A549 (cell line): ENCODE data around the gene CAMK1. TPM values are rescaled to one million over a fixed set of nuclear protein-coding genes. Genes with fewer than 3 reads are reported as not detected.

Experiments used
- ATAC-seq, 2 experiments: fragments of 200-7000 bp in 1 of 2; fragments of >200 bp in 1 of 2; cut with Nextera tagmentation in 1 of 2; cut with Tn5 transposase in 1 of 2; 3 replicates each; pipeline versions ENCODE4 v1.8.0 to v1.9.1; 2018 to 2020; ENCODE audit warnings: mild to moderate bottlenecking in 1 of 2, moderate library complexity in 1 of 2
- CTCF ChIA-PET: fragments of 300-600 bp; sonication (Branson Sonifier 250); formaldehyde crosslinking; extraction: SDS; loops from one replicate; lab custom pipeline; 2021; ENCODE audit warnings: antibody characterized with exemption, inconsistent platforms; lab: Yijun Ruan, JAX
- POLR2A ChIA-PET: fragments of 350-600 bp; formaldehyde crosslinking; extraction: SDS; loops from one replicate; lab custom pipeline; 2021; ENCODE audit warnings: antibody characterized with exemption, inconsistent platforms; lab: Yijun Ruan, JAX
- DNase-seq, 2 experiments: peaks; one replicate each; pipeline versions ENCODE4 v3.0.0 to v3.0.0-alpha.2; 2011 to 2016; ENCODE audit warnings: low read depth in 1 of 2, low spot score in 1 of 2
- FAIRE-seq: peaks from 2 replicates; lab custom pipeline; 2011; peaks lifted over from hg19 to GRCh38; lab: Jason Lieb, UNC
- H3K27ac ChIP-seq, 2 experiments: fragments of >200 bp; sonication (Bioruptor Twin); formaldehyde crosslinking; 3 replicates each; pipeline ENCODE4 v1.5.1; 2016 to 2017
- H3K4me1 ChIP-seq: fragments of >200 bp; sonication (Bioruptor Twin); formaldehyde crosslinking; 3 replicates; pipeline ENCODE4 v1.6.1; 2016
- H3K4me2 ChIP-seq: fragments of >200 bp; sonication (Bioruptor Twin); formaldehyde crosslinking; 3 replicates; pipeline ENCODE4 v1.6.1; 2016
- H3K4me3 ChIP-seq: fragments of >200 bp; sonication (Bioruptor Twin); formaldehyde crosslinking; 3 replicates; pipeline ENCODE4 v1.5.1; 2016
- H3K9me3 ChIP-seq: fragments of >200 bp; sonication (Bioruptor Twin); formaldehyde crosslinking; 3 replicates; pipeline ENCODE4 v1.6.1; 2016
- BCL3 ChIP-seq: fragments of >200 bp; sonication (Bioruptor Twin); formaldehyde crosslinking; IDR thresholded peaks from 3 replicates; pipeline ENCODE4 v1.6.1; 2016
- CBX2 ChIP-seq: fragments of 200-600 bp; sonication (generic); IDR thresholded peaks from 2 replicates; pipeline ENCODE4 v1.6.1; 2016; ENCODE audit warnings: low read depth, mild to moderate bottlenecking, borderline replicate concordance
- CBX8 ChIP-seq: fragments of 200-600 bp; sonication (generic); IDR thresholded peaks from 2 replicates; pipeline ENCODE4 v1.6.1; 2016
- CEBPB ChIP-seq, 2 experiments: fragments of >200 bp in 1 of 2; sonication (Bioruptor Twin) in 1 of 2; formaldehyde crosslinking in 1 of 2; IDR thresholded peaks; 2 replicates each; pipeline ENCODE4 v1.6.1; 2012 to 2016
- CHD2 ChIP-seq: fragments of 150-350 bp; IDR thresholded peaks from 2 replicates; pipeline ENCODE4 v1.6.1; 2014; ENCODE audit warnings: low read length; ENCODE audit not compliant: partially characterized antibody
- CTCF ChIP-seq: fragments of >200 bp; sonication (Bioruptor Twin); formaldehyde crosslinking; IDR thresholded peaks from 3 replicates; pipeline ENCODE4 v1.5.1; 2016
- E2F6 ChIP-seq: IDR thresholded peaks from 2 replicates; pipeline ENCODE4 v1.6.1; 2012; ENCODE audit warnings: low read depth, borderline replicate concordance
- EP300 ChIP-seq, 2 experiments: fragments of >200 bp; sonication (Bioruptor Twin); formaldehyde crosslinking; IDR thresholded peaks; 2 replicates in 1 of 2; 3 replicates in 1 of 2; pipeline ENCODE4 v1.6.1; 2016 to 2017
- FOSB ChIP-seq: fragments of 250-450 bp; sonication (Bioruptor Pico); IDR thresholded peaks from 2 replicates; pipeline ENCODE4 v1.5.0; 2020; ENCODE audit warnings: mild to moderate bottlenecking, moderate library complexity
- FOXS1 ChIP-seq: fragments of 250-450 bp; sonication (Bioruptor Pico); IDR thresholded peaks from 2 replicates; pipeline ENCODE4 v1.5.0; 2020; ENCODE audit warnings: mild to moderate bottlenecking, moderate library complexity
- HDAC2 ChIP-seq: fragments of 200-600 bp; sonication (generic); IDR thresholded peaks from 2 replicates; pipeline ENCODE4 v1.6.1; 2016
- HOXA7 ChIP-seq: fragments of 250-450 bp; sonication (Bioruptor Pico); IDR thresholded peaks from 2 replicates; pipeline ENCODE4 v1.5.0; 2020; ENCODE audit warnings: mild to moderate bottlenecking, moderate library complexity
- HOXB13 ChIP-seq: fragments of 250-450 bp; sonication (Bioruptor Pico); IDR thresholded peaks from 2 replicates; pipeline ENCODE4 v1.5.0; 2020; ENCODE audit warnings: low read depth, mild to moderate bottlenecking, moderate library complexity
- KDM1A ChIP-seq: fragments of 200-600 bp; sonication (generic); IDR thresholded peaks from 2 replicates; pipeline ENCODE4 v1.6.1; 2016; ENCODE audit warnings: low read depth, mild to moderate bottlenecking
- KDM5A ChIP-seq: fragments of 200-600 bp; sonication (generic); IDR thresholded peaks from 2 replicates; pipeline ENCODE4 v1.6.1; 2016; ENCODE audit warnings: antibody characterized with exemption, mild to moderate bottlenecking
- MAZ ChIP-seq: fragments of 150-350 bp; IDR thresholded peaks from 2 replicates; pipeline ENCODE4 v1.6.1; 2014; ENCODE audit warnings: antibody characterized with exemption, low read depth, low read length, borderline replicate concordance
- NFE2L2 ChIP-seq: fragments of 150-350 bp; conservative IDR thresholded peaks from 2 replicates; pipeline ENCODE4 v1.6.1; 2014; ENCODE audit warnings: low read length
- POLR2A ChIP-seq: IDR thresholded peaks from 2 replicates; pipeline ENCODE4 v1.6.1; 2012; ENCODE audit warnings: mild to moderate bottlenecking, low read length
- RCOR1 ChIP-seq: fragments of 150-350 bp; IDR thresholded peaks from 2 replicates; pipeline ENCODE4 v1.6.1; 2014; ENCODE audit warnings: antibody characterized with exemption, low read length, low read depth
- REST ChIP-seq: fragments of 200-600 bp; sonication (generic); IDR thresholded peaks from 2 replicates; pipeline ENCODE4 v1.6.1; 2016; ENCODE audit warnings: antibody characterized with exemption, mild to moderate bottlenecking, moderate library complexity
- TP53 ChIP-seq: fragments of 250-450 bp; sonication (Bioruptor Pico); IDR thresholded peaks from 2 replicates; pipeline ENCODE4 v1.5.0; 2021; ENCODE audit warnings: mild to moderate bottlenecking, moderate library complexity
- ZNF302 ChIP-seq: fragments of 250-450 bp; sonication (Bioruptor Pico); IDR thresholded peaks from 2 replicates; pipeline ENCODE4 v1.9.0; 2021; ENCODE audit warnings: inconsistent platforms, mild to moderate bottlenecking, moderate library complexity
- WGBS: methylation state at CpG from one replicate; pipeline ENCODE4 v1.1.6; 2017; ENCODE audit errors: missing lambda C conversion rate; 5-methylcytosine and 5-hydroxymethylcytosine counted together
- polyA plus RNA-seq, 4 experiments: library from polyadenylated mRNA; depleted of rRNA in 3 of 4; stranded (reverse); fragments of >200 nt; fragmentation: RNase III in 1 of 4; extraction: RNeasy Plus Mini Kit Qiagen cat#74134 plus additional on column Dnase treatment in 1 of 4; gene quantifications; 2 replicates in 3 of 4; 3 replicates in 1 of 4; pipeline ENCODE4 v1.2.3, GENCODE V29; 2011 to 2017

Gene CAMK1
- polyA plus RNA-seq, 2 of the 4 experiments (the other 2 are of a cell fraction): 13.5 to 15.6 TPM

- Histone ChIP-seq H3K9me3 (no peaks in the 10 kb centered on the region), H3K27ac (no peak overlapping the region), H3K4me1 (peaks cover 21% of the 10 kb centered on the region), H3K4me2 (no peak overlapping the region), H3K4me3 (no peak overlapping the region)
- WGBS: 96% methylated on average over 5 of the region's 5 CpGs
- FAIRE-seq: no peak
- ChIA-PET POLR2A (no interaction called here), CTCF (interaction anchor here (1.6 to 1.8 kb wide), 2 partner anchors 13 to 14 kb away, joined by 4 read pairs; partner anchors contain the start of gene TTLL3)
- TF ChIP-seq EP300 (IDR thresholded peaks at IDR 0.05): no peak
- no peak for TF ChIP-seq KDM5A
- TF ChIP-seq CEBPB (IDR thresholded peaks at IDR 0.05): no peak
- TF ChIP-seq RCOR1: no peak
- TF ChIP-seq MAZ: no peak
- TF ChIP-seq FOXS1 (CRISPR knock-in tag): no peak
- no peak for TF ChIP-seq REST
- TF ChIP-seq ZNF302 (CRISPR knock-in tag): no peak
- TF ChIP-seq KDM1A: no peak
- no peak for TF ChIP-seq CBX2
- TF ChIP-seq HOXB13 (CRISPR knock-in tag): no peak
- no peak for TF ChIP-seq FOSB
- no peak for TF ChIP-seq CHD2
- no peak for TF ChIP-seq BCL3
- TF ChIP-seq E2F6: no peak
- no peak for TF ChIP-seq HDAC2
- no peak for TF ChIP-seq TP53 (CRISPR knock-in tag)
- no peak for TF ChIP-seq HOXA7 (CRISPR knock-in tag)
- ATAC-seq: no peak
- DNase-seq: no peak
Observed at GRCh38 chr3:9795207-9795606, 25.5 kb upstream of the CAMK1 start.

GRCh38 chr3:9794400-9794799, 24.7 kb upstream of the CAMK1 start:
- POLR2A ChIA-PET: no interaction called here
- Histone ChIP-seq H3K4me2 (peak overlapping the region; percentile 99), H3K4me3 (peak overlapping the region; percentile 68; the same call in 1 of the 3 replicates)

More at GRCh38 chr3:9794400-9794799, 24.7 kb upstream of the CAMK1 start:
- ATAC-seq (no peak), FAIRE-seq (no peak), DNase-seq (no peak)
- H3K9me3 ChIP-seq: no peaks in the 10 kb centered on the region
- WGBS: 92% methylated on average over 11 of the region's 11 CpGs
- H3K27ac ChIP-seq: no peak overlapping the region
- CTCF ChIA-PET: interaction anchor here (1.8 kb wide), 1 partner anchor 14 kb away, joined by 4 read pairs; no protein-coding TSS in a partner anchor
- TF ChIP-seq NFE2L2: no peak
- no peak for TF ChIP-seq POLR2A
- no peak for TF ChIP-seq CTCF
- TF ChIP-seq CHD2: no peak
- no peak for TF ChIP-seq CBX8
- TF ChIP-seq, all 56 proteins: peak for 0
- H3K4me1 ChIP-seq: peaks cover 21% of the 10 kb centered on the region
